Mesenchymal stem cell (in vitro differentiated cells and primary cell): ENCODE data around the gene JPT1.

Source experiments
- DNase-seq: peaks from one replicate; pipeline ENCODE4 v3.0.0-alpha.2; 2013
- H2AFZ ChIP-seq: one replicate; pipeline ENCODE4 v1.6.1; 2013; ENCODE audit warnings: low read depth, mild to moderate bottlenecking, control low read depth, inconsistent platforms, low read length, moderate library complexity
- H2AK5ac ChIP-seq: 2 replicates; pipeline ENCODE4 v1.6.1; 2013; ENCODE audit warnings: low read length, moderate library complexity, mild to moderate bottlenecking, inconsistent platforms; ENCODE audit not compliant: severe bottlenecking
- H2BK120ac ChIP-seq: one replicate; pipeline ENCODE4 v1.6.1; 2013; ENCODE audit warnings: low read depth, mild to moderate bottlenecking, inconsistent platforms, low read length, moderate library complexity
- H2BK12ac ChIP-seq, 2 experiments: one replicate each; pipeline ENCODE4 v1.6.1; 2013; ENCODE audit warnings: inconsistent platforms in 2 of 2, low read length in 2 of 2, mild to moderate bottlenecking in 2 of 2, moderate library complexity in 2 of 2, control low read depth in 1 of 2
- H2BK15ac ChIP-seq: one replicate; pipeline ENCODE4 v1.6.1; 2013; ENCODE audit warnings: mild to moderate bottlenecking, low read depth, inconsistent platforms; ENCODE audit not compliant: poor library complexity, severe bottlenecking
- H2BK5ac ChIP-seq: 2 replicates; pipeline ENCODE4 v1.6.1; 2013; ENCODE audit warnings: low read depth, mild to moderate bottlenecking, low read length, control low read depth, inconsistent platforms; ENCODE audit not compliant: poor library complexity, severe bottlenecking
- H3K14ac ChIP-seq, 2 experiments: one replicate each; pipeline ENCODE4 v1.6.1; 2013; ENCODE audit warnings: inconsistent platforms in 2 of 2, low read length in 2 of 2, control low read depth in 1 of 2, mild to moderate bottlenecking in 1 of 2, moderate library complexity in 1 of 2
- H3K18ac ChIP-seq, 2 experiments: one replicate each; pipeline ENCODE4 v1.6.1; 2013; ENCODE audit warnings: inconsistent platforms in 2 of 2, low read length in 2 of 2, control low read depth in 1 of 2, low read depth in 1 of 2, mild to moderate bottlenecking in 1 of 2
- H3K23ac ChIP-seq, 2 experiments: one replicate each; pipeline ENCODE4 v1.6.1; 2013; ENCODE audit warnings: inconsistent platforms in 2 of 2, low read length in 2 of 2, mild to moderate bottlenecking in 2 of 2, moderate library complexity in 2 of 2, control low read depth in 1 of 2
- H3K27ac ChIP-seq: 2 replicates; pipeline ENCODE4 v1.5.1; 2013; ENCODE audit warnings: mild to moderate bottlenecking, moderate library complexity, low read length, control low read depth, inconsistent platforms; ENCODE audit not compliant: poor library complexity, severe bottlenecking
- H3K27me3 ChIP-seq, 2 experiments: 2 replicates each; pipeline versions ENCODE4 v1.6.1 to v1.7.0; 2013; ENCODE audit warnings: low read length in 2 of 2, mild to moderate bottlenecking in 2 of 2, moderate library complexity in 2 of 2, control low read depth in 1 of 2, inconsistent platforms in 1 of 2; ENCODE audit not compliant: control insufficient read depth in 1 of 2, insufficient read depth in 1 of 2
- H3K36me3 ChIP-seq, 2 experiments: 2 replicates each; pipeline versions ENCODE4 v1.6.1 to v1.7.0; 2013; ENCODE audit warnings: low read length in 2 of 2, control low read depth in 1 of 2, inconsistent platforms in 1 of 2, low read depth in 1 of 2, mild to moderate bottlenecking in 1 of 2; ENCODE audit not compliant: insufficient read depth in 2 of 2, control insufficient read depth in 1 of 2
- H3K4ac ChIP-seq, 2 experiments: one replicate each; pipeline ENCODE4 v1.6.1; 2013; ENCODE audit warnings: inconsistent platforms in 2 of 2, low read length in 2 of 2, mild to moderate bottlenecking in 2 of 2, moderate library complexity in 2 of 2, control low read depth in 1 of 2, low read depth in 1 of 2
- H3K4me1 ChIP-seq: 2 replicates; pipeline ENCODE4 v1.6.1; 2013; ENCODE audit warnings: low read depth, low read length, control low read depth; ENCODE audit not compliant: control insufficient read depth, insufficient read depth
- H3K4me2 ChIP-seq: 2 replicates; pipeline ENCODE4 v1.6.1; 2013; ENCODE audit warnings: low read length, mild to moderate bottlenecking, inconsistent platforms; ENCODE audit not compliant: poor library complexity, severe bottlenecking
- H3K4me3 ChIP-seq, 2 experiments: 2 replicates each; pipeline versions ENCODE4 v1.5.1 to v1.7.0; 2013; ENCODE audit warnings: low read length in 2 of 2, mild to moderate bottlenecking in 2 of 2, control low read depth in 1 of 2, low read depth in 1 of 2; ENCODE audit not compliant: insufficient read depth in 1 of 2
- H3K79me1 ChIP-seq: replicated peaks from 2 replicates; pipeline ENCODE4 v1.6.1; 2013; ENCODE audit warnings: mild to moderate bottlenecking, control low read depth, low read length, inconsistent platforms; ENCODE audit not compliant: poor library complexity, severe bottlenecking
- H3K9ac ChIP-seq: 2 replicates; pipeline ENCODE4 v1.7.0; 2013; ENCODE audit warnings: mild to moderate bottlenecking, low read length, moderate library complexity
- H3K9me3 ChIP-seq: 2 replicates; pipeline ENCODE4 v1.7.0; 2013; ENCODE audit warnings: mild to moderate bottlenecking, low read length; ENCODE audit not compliant: control insufficient read depth
- H4K8ac ChIP-seq: one replicate; pipeline ENCODE4 v1.6.1; 2013; ENCODE audit warnings: inconsistent platforms, mild to moderate bottlenecking, low read length, moderate library complexity
- H4K91ac ChIP-seq: one replicate; pipeline ENCODE4 v1.6.1; 2013; ENCODE audit warnings: mild to moderate bottlenecking, low read length, inconsistent platforms
- WGBS: methylation state at CpG from one replicate; pipeline ENCODE4 v1.1.7; 2013; ENCODE audit warnings: mixed read lengths; 5-methylcytosine and 5-hydroxymethylcytosine counted together

Gene JPT1

DNA sequence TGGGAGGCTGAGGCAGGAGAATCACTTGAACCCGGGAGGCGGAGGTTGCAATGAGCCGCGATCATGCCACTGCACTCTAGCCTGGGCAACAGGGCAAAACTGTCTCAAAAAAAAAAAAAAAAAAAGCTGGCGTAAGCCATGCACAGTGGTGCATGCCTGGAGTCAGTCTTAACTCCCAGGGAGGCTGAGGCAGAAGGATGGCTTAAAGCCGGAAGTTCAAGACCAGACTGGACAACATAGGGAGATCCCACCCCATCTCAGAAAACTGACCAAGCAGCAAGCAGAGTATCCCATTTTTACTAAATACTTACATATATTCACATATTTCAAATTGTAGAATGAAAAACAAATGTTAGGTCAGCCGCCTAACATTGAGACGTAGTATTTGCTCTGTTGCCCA, 27.4 kb downstream of the JPT1 start:
- no peak overlapping the region for H2AK5ac ChIP-seq

DNA sequence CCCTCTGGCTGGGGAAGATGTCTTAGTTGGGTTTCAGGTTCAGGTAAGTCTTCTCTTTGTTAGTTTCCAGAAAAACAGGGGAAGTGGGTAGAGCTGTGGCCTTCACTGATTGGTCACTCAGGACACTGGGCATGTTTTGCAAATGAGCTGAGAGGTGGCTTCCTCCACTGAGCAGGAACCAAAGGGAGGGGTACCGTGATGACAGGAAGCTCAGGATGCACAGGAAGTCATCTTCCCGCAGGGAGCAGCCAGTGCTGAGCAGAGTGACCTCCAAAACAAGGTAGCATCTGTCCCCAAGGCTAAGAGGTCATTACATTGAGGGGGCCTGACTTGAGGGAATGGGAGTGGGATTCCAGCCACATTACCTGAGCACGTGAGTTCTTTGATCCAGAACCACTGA, 28.3 kb downstream of the JPT1 start:
- Histone ChIP-seq H2BK120ac (no peak overlapping the region), H3K23ac (no peak overlapping the region), H3K18ac (no peak overlapping the region), H3K9ac (no peak overlapping the region), H2BK15ac (no peak overlapping the region), H3K4me3 (no peak overlapping the region), H2AFZ (no peak overlapping the region), H3K4ac (no peak overlapping the region), H3K27ac (no peak overlapping the region), H2AK5ac (no peak overlapping the region), H2BK5ac (no peak overlapping the region), H4K8ac (no peak overlapping the region), H3K36me3 (peaks cover 22 to 43% of the 10 kb centered on the region in 2 experiments), H3K9me3 (no peaks in the 10 kb centered on the region), H3K4me1 (peaks cover 22% of the 10 kb centered on the region), H3K79me1 (peaks cover 24% of the 10 kb centered on the region), H4K91ac (no peak overlapping the region), H2BK12ac (no peak overlapping the region), H3K4me2 (no peak overlapping the region), H3K27me3 (no peaks in the 10 kb centered on the region), H3K14ac (no peak overlapping the region)
- DNase-seq, result no peak
- WGBS, result 77% methylated on average over 3 of the region's 3 CpGs

More for the DNA sequence above, 27.4 kb downstream of the JPT1 start:
- Histone ChIP-seq H2AFZ (no peak overlapping the region), H3K4me3 (no peak overlapping the region), H2BK12ac (no peak overlapping the region), H3K4ac (no peak overlapping the region), H2BK15ac (no peak overlapping the region), H2BK120ac (no peak overlapping the region), H3K4me1 (peaks cover 24% of the 10 kb centered on the region), H3K79me1 (peaks cover 26% of the 10 kb centered on the region), H3K14ac (no peak overlapping the region), H3K27ac (no peak overlapping the region), H4K91ac (no peak overlapping the region), H3K9ac (no peak overlapping the region), H3K4me2 (no peak overlapping the region), H2BK5ac (no peak overlapping the region), H3K27me3 (no peaks in the 10 kb centered on the region), H3K23ac (no peak overlapping the region), H3K36me3 (peaks cover 18 to 39% of the 10 kb centered on the region in 2 experiments), H3K9me3 (no peaks in the 10 kb centered on the region), H3K18ac (no peak overlapping the region), H4K8ac (no peak overlapping the region)
- 93% methylated on average over 8 of the region's 8 CpGs for WGBS
- DNase-seq, result no peak

- Histone ChIP-seq H3K27ac (no peak overlapping the region), H3K27me3 (no peaks in the 10 kb centered on the region), H2AK5ac (peak overlapping the region; percentile 14), H4K8ac (peak overlapping the region; percentile 70), H3K14ac (no peak overlapping the region), H3K23ac (peak overlapping the region in 1 of 2 experiments; percentile 23), H3K4me3 (no peak overlapping the region), H3K4me1 (peaks cover 14% of the 10 kb centered on the region), H3K9ac (no peak overlapping the region), H3K18ac (peak overlapping the region in 1 of 2 experiments; percentile 7), H3K9me3 (no peaks in the 10 kb centered on the region), H3K4me2 (no peak overlapping the region), H2BK12ac (no peak overlapping the region), H3K4ac (peak overlapping the region in 1 of 2 experiments; percentile 34), H3K36me3 (peaks cover 18 to 41% of the 10 kb centered on the region in 2 experiments), H3K79me1 (peaks cover 23% of the 10 kb centered on the region), H2BK15ac (no peak overlapping the region), H4K91ac (no peak overlapping the region), H2BK5ac (no peak overlapping the region), H2AFZ (no peak overlapping the region), H2BK120ac (peak overlapping the region; percentile 51)
- 93% methylated on average over 4 of the region's 4 CpGs for WGBS
- no peak for DNase-seq
Measured at GRCh38 chr17:75124819-75125162, 29.5 kb downstream of the JPT1 start.

- DNase-seq, result peak; percentile 36
- Histone ChIP-seq H3K27ac (peak overlapping the region; percentile 18), H3K36me3 (peaks cover 13 to 38% of the 10 kb centered on the region in 2 experiments), H2BK15ac (peak overlapping the region; percentile 30), H3K4ac (peak overlapping the region in 1 of 2 experiments; percentile 34), H3K4me2 (no peak overlapping the region), H3K27me3 (no peaks in the 10 kb centered on the region), H3K4me1 (peaks cover 13% of the 10 kb centered on the region), H3K14ac (no peak overlapping the region), H2AK5ac (peak overlapping the region; percentile 45), H3K9ac (no peak overlapping the region), H2AFZ (no peak overlapping the region), H3K23ac (peak overlapping the region in 1 of 2 experiments; percentile 23), H3K4me3 (no peak overlapping the region), H3K79me1 (peaks cover 23% of the 10 kb centered on the region), H2BK5ac (no peak overlapping the region), H4K91ac (peak overlapping the region; percentile 7), H4K8ac (peak overlapping the region; percentile 70), H3K9me3 (no peaks in the 10 kb centered on the region), H3K18ac (peak overlapping the region; percentile 37 to 61), H2BK12ac (peak overlapping the region in 1 of 2 experiments; percentile 48), H2BK120ac (no peak overlapping the region)
- WGBS, result 76% methylated on average over 19 of the region's 19 CpGs
Measured at GRCh38 chr17:75124041-75124818, 30.1 kb downstream of the JPT1 start.
